AG04450 (cell line): ENCODE data around the gene TRPM3. TPM values are rescaled to one million over a fixed set of nuclear protein-coding genes. Genes with fewer than 3 reads are reported as not detected.

Source experiments
- CTCF ChIA-PET: fragments of 300-600, 350-600 bp; formaldehyde crosslinking; extraction: SDS; loops from one replicate; lab custom pipeline; 2022; ENCODE audit warnings: antibody characterized with exemption, inconsistent platforms; lab: Charles Lee
- POLR2A ChIA-PET: fragments of 350-600 bp; formaldehyde crosslinking; extraction: SDS; loops from one replicate; lab custom pipeline; 2021; ENCODE audit warnings: antibody characterized with exemption, inconsistent platforms; lab: Yijun Ruan, JAX
- DNase-seq: peaks from one replicate; pipeline ENCODE4 v3.0.0-alpha.2; 2011; ENCODE audit warnings: low read depth, low spot score
- H3K27ac ChIP-seq: one replicate; pipeline ENCODE4 v1.5.1; 2012; ENCODE audit warnings: low read depth, low read length, control low read depth
- H3K27me3 ChIP-seq: one replicate; pipeline ENCODE4 v1.6.0; 2012; ENCODE audit warnings: low read length; ENCODE audit not compliant: control insufficient read depth, insufficient read depth
- H3K4me3 ChIP-seq: 2 replicates; pipeline ENCODE4 v1.5.1; 2011; ENCODE audit warnings: mild to moderate bottlenecking, low read depth, low read length, control low read depth
- H3K9me3 ChIP-seq: 2 replicates; pipeline ENCODE4 v1.5.1; 2012; ENCODE audit warnings: low read length; ENCODE audit not compliant: control insufficient read depth, insufficient read depth
- CTCF ChIP-seq: IDR thresholded peaks from 2 replicates; pipeline ENCODE4 v1.5.1; 2011; ENCODE audit warnings: low read depth, low read length, control low read depth, inconsistent platforms
- polyA plus RNA-seq: library from polyadenylated mRNA; depleted of rRNA; stranded (reverse); fragments of >200 nt; gene quantifications from 2 replicates; pipeline ENCODE4 v1.2.3, GENCODE V29; 2011

TRPM3 gene
- polyA plus RNA-seq, 1 experiment, result 0.01 TPM

- ChIA-PET POLR2A (no interaction called here), CTCF (interaction anchor here (0.6 to 0.8 kb wide), 2 partner anchors 39 to 172 kb away, joined by 3 to 5 read pairs; no protein-coding TSS in a partner anchor)
Measured at GRCh38 chr9:71096421-71097108, 24.9 kb downstream of the TRPM3 start.

GRCh38 chr9:71094708-71095251, 26.6 kb downstream of the TRPM3 start:
- TF ChIP-seq CTCF, result no peak
- no peak overlapping the region for H3K27ac ChIP-seq
- no peaks in the 10 kb centered on the region for H3K27me3 ChIP-seq
- no peak for DNase-seq
- H3K9me3 ChIP-seq, result no peaks in the 10 kb centered on the region
- H3K4me3 ChIP-seq, result no peak overlapping the region
- CTCF ChIA-PET, result no interaction called here
- POLR2A ChIA-PET, result no interaction called here

More at GRCh38 chr9:71096421-71097108, 24.9 kb downstream of the TRPM3 start:
- no peak for TF ChIP-seq CTCF
- no peaks in the 10 kb centered on the region for H3K9me3 ChIP-seq
- H3K27ac ChIP-seq, result no peak overlapping the region
- no peak for DNase-seq
- H3K27me3 ChIP-seq, result no peaks in the 10 kb centered on the region
- no peak overlapping the region for H3K4me3 ChIP-seq

DNA sequence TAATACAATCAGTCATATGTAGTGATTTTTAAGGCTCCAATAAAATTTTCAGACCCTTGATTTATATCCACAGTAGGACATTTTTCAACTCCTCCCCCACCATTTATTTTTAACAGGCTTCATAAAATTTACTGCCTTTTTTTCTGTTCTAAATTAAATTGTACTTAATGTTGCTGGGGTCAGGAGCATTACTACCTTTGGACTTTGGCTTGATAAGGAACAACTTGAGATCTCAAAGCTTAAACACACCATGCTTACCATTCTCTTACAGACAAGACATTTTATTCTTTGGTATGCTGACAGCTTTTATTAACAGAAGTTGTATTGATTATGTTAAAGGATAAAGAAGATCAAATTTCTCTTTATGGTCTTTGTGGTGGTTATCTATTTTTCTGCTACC, 30.5 kb downstream of the TRPM3 start:
- DNase-seq, result no peak
- H3K27me3 ChIP-seq, result no peaks in the 10 kb centered on the region
- H3K9me3 ChIP-seq, result no peaks in the 10 kb centered on the region
- ChIA-PET POLR2A (no interaction called here), CTCF (no interaction called here)
- no peak for TF ChIP-seq CTCF
- H3K4me3 ChIP-seq, result no peak overlapping the region
- no peak overlapping the region for H3K27ac ChIP-seq

DNA sequence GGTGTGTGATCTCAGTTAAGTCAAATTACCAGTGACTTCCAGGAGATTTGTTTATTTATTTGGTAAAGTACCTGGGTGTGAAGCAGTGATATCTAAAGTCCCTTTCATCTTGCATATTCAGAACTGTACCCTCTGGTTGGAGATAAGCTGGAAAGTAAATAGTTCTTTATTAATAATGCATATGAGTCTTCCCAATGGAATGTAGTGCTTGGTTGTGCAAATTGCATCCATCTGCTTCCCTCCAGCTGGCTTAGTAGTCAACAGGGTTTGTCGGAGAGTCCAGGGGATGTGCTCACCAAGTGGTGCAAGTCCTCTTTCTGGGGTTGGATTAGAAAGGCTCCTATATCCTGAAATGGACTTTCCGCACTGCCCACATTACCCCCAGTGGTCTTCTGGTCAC, 42.0 kb downstream of the TRPM3 start:
- ChIA-PET CTCF (no interaction called here), POLR2A (no interaction called here)
- H3K9me3 ChIP-seq, result no peaks in the 10 kb centered on the region
- DNase-seq, result no peak
- no peak overlapping the region for H3K27ac ChIP-seq
- H3K27me3 ChIP-seq, result no peaks in the 10 kb centered on the region
- H3K4me3 ChIP-seq, result no peak overlapping the region
- TF ChIP-seq CTCF, result no peak

DNA sequence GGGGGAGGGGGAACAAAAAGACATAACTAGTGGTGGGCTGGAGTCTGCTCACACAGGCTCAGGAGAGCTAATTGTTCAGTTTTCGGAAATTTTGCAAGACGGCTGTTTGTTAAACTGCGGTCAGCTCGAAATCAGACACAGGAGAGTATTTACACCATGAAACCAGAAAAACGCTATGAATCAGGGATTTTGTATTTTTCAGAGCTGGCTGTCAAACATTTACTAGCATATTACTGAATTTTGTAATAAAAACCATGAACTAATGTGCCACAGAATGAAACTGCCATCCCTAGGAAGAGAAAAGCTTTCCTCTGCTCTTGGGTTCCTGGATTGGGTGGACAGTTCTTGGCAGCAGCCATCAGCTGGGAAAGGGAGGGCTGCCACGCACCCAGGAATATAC, 45.3 kb downstream of the TRPM3 start:
- TF ChIP-seq CTCF, result no peak
- no peaks in the 10 kb centered on the region for H3K9me3 ChIP-seq
- H3K4me3 ChIP-seq, result no peak overlapping the region
- no peaks in the 10 kb centered on the region for H3K27me3 ChIP-seq
- ChIA-PET CTCF (no interaction called here), POLR2A (no interaction called here)
- DNase-seq, result no peak
- no peak overlapping the region for H3K27ac ChIP-seq
